A549 (cell line): ENCODE data around the gene LECT2. TPM values are rescaled to one million over a fixed set of nuclear protein-coding genes. Genes with fewer than 3 reads are reported as not detected.
A peak's percentile ranks its signal among the peaks of the same experiment; 100 is the strongest.

ENCODE experiments used
- ATAC-seq, 2 experiments: fragments of 200-7000 bp in 1 of 2; fragments of >200 bp in 1 of 2; cut with Nextera tagmentation in 1 of 2; cut with Tn5 transposase in 1 of 2; 3 replicates each; pipeline versions ENCODE4 v1.8.0 to v1.9.1; 2018 to 2020; ENCODE audit warnings: mild to moderate bottlenecking in 1 of 2, moderate library complexity in 1 of 2
- CTCF ChIA-PET: fragments of 300-600 bp; sonication (Branson Sonifier 250); formaldehyde crosslinking; extraction: SDS; loops from one replicate; lab custom pipeline; 2021; ENCODE audit warnings: antibody characterized with exemption, inconsistent platforms; lab: Yijun Ruan, JAX
- POLR2A ChIA-PET: fragments of 350-600 bp; formaldehyde crosslinking; extraction: SDS; loops from one replicate; lab custom pipeline; 2021; ENCODE audit warnings: antibody characterized with exemption, inconsistent platforms; lab: Yijun Ruan, JAX
- DNase-seq, 2 experiments: peaks; one replicate each; pipeline versions ENCODE4 v3.0.0 to v3.0.0-alpha.2; 2011 to 2016; ENCODE audit warnings: low read depth in 1 of 2, low spot score in 1 of 2
- FAIRE-seq: peaks from 2 replicates; lab custom pipeline; 2011; peaks lifted over from hg19 to GRCh38; lab: Jason Lieb, UNC
- H3K27ac ChIP-seq, 2 experiments: fragments of >200 bp; sonication (Bioruptor Twin); formaldehyde crosslinking; 3 replicates each; pipeline ENCODE4 v1.5.1; 2016 to 2017
- H3K4me1 ChIP-seq: fragments of >200 bp; sonication (Bioruptor Twin); formaldehyde crosslinking; 3 replicates; pipeline ENCODE4 v1.6.1; 2016
- H3K4me2 ChIP-seq: fragments of >200 bp; sonication (Bioruptor Twin); formaldehyde crosslinking; 3 replicates; pipeline ENCODE4 v1.6.1; 2016
- H3K4me3 ChIP-seq: fragments of >200 bp; sonication (Bioruptor Twin); formaldehyde crosslinking; 3 replicates; pipeline ENCODE4 v1.5.1; 2016
- H3K9me3 ChIP-seq: fragments of >200 bp; sonication (Bioruptor Twin); formaldehyde crosslinking; 3 replicates; pipeline ENCODE4 v1.6.1; 2016
- CBX8 ChIP-seq: fragments of 200-600 bp; sonication (generic); IDR thresholded peaks from 2 replicates; pipeline ENCODE4 v1.6.1; 2016
- CHD2 ChIP-seq: fragments of 150-350 bp; IDR thresholded peaks from 2 replicates; pipeline ENCODE4 v1.6.1; 2014; ENCODE audit warnings: low read length; ENCODE audit not compliant: partially characterized antibody
- CHD4 ChIP-seq: fragments of 200-600 bp; sonication (generic); IDR thresholded peaks from 2 replicates; pipeline ENCODE4 v1.6.1; 2016; ENCODE audit warnings: antibody characterized with exemption, mild to moderate bottlenecking, borderline replicate concordance
- EP300 ChIP-seq, 2 experiments: fragments of >200 bp; sonication (Bioruptor Twin); formaldehyde crosslinking; IDR thresholded peaks; 2 replicates in 1 of 2; 3 replicates in 1 of 2; pipeline ENCODE4 v1.6.1; 2016 to 2017
- FOSB ChIP-seq: fragments of 250-450 bp; sonication (Bioruptor Pico); IDR thresholded peaks from 2 replicates; pipeline ENCODE4 v1.5.0; 2020; ENCODE audit warnings: mild to moderate bottlenecking, moderate library complexity
- FOSL2 ChIP-seq, 2 experiments: fragments of 450-650 bp in 1 of 2; fragments of >200 bp in 1 of 2; sonication (Bioruptor Twin) in 1 of 2; formaldehyde crosslinking; IDR thresholded peaks; 2 replicates each; pipeline versions ENCODE4 v1.5.0 to v1.6.1; 2016 to 2020; ENCODE audit warnings: mild to moderate bottlenecking in 1 of 2, moderate library complexity in 1 of 2
- FOXS1 ChIP-seq: fragments of 250-450 bp; sonication (Bioruptor Pico); IDR thresholded peaks from 2 replicates; pipeline ENCODE4 v1.5.0; 2020; ENCODE audit warnings: mild to moderate bottlenecking, moderate library complexity
- GATA3 ChIP-seq: IDR thresholded peaks from 2 replicates; pipeline ENCODE4 v1.6.1; 2012; ENCODE audit warnings: borderline replicate concordance
- HDAC2 ChIP-seq: fragments of 200-600 bp; sonication (generic); IDR thresholded peaks from 2 replicates; pipeline ENCODE4 v1.6.1; 2016
- MYC ChIP-seq: IDR thresholded peaks from 2 replicates; pipeline ENCODE4 v1.6.1; 2012; ENCODE audit warnings: mild to moderate bottlenecking, inconsistent platforms, low read length, improper control_type of control experiment, borderline replicate concordance
- NPAS2 ChIP-seq: fragments of 250-450 bp; sonication (Bioruptor Pico); IDR thresholded peaks from 2 replicates; pipeline ENCODE4 v1.8.0; 2022; ENCODE audit warnings: mild to moderate bottlenecking, moderate library complexity, borderline replicate concordance
- NR3C1 ChIP-seq: fragments of >200 bp; sonication (Bioruptor Twin); formaldehyde crosslinking; IDR thresholded peaks from 3 replicates; pipeline ENCODE4 v1.6.1; 2017
- RAD21 ChIP-seq, 2 experiments: fragments of >200 bp in 1 of 2; sonication (Bioruptor Twin) in 1 of 2; formaldehyde crosslinking in 1 of 2; IDR thresholded peaks in 1 of 2; conservative IDR thresholded peaks in 1 of 2; 2 replicates in 1 of 2; 3 replicates in 1 of 2; pipeline ENCODE4 v1.6.1; 2012 to 2018; ENCODE audit warnings: inconsistent platforms in 1 of 2
- TP53 ChIP-seq: fragments of 250-450 bp; sonication (Bioruptor Pico); IDR thresholded peaks from 2 replicates; pipeline ENCODE4 v1.5.0; 2021; ENCODE audit warnings: mild to moderate bottlenecking, moderate library complexity
- WGBS: methylation state at CpG from one replicate; pipeline ENCODE4 v1.1.6; 2017; ENCODE audit errors: missing lambda C conversion rate; 5-methylcytosine and 5-hydroxymethylcytosine counted together
- polyA plus RNA-seq, 4 experiments: library from polyadenylated mRNA; depleted of rRNA in 3 of 4; stranded (reverse); fragments of >200 nt; fragmentation: RNase III in 1 of 4; extraction: RNeasy Plus Mini Kit Qiagen cat#74134 plus additional on column Dnase treatment in 1 of 4; gene quantifications; 2 replicates in 3 of 4; 3 replicates in 1 of 4; pipeline ENCODE4 v1.2.3, GENCODE V29; 2011 to 2017
- TF ChIP-seq, protein P1 (sequence below): fragments of 200-600 bp; sonication (generic); IDR thresholded peaks from 2 replicates; pipeline ENCODE4 v1.6.1; 2016; ENCODE audit warnings: antibody characterized with exemption, mild to moderate bottlenecking, moderate library complexity
- TF ChIP-seq, protein P2 (sequence below): fragments of 150-350 bp; IDR thresholded peaks from 2 replicates; pipeline ENCODE4 v1.6.1; 2014; ENCODE audit warnings: low read depth, mild to moderate bottlenecking, low read length
- TF ChIP-seq, protein P3 (sequence below): fragments of 450-650 bp; IDR thresholded peaks from 2 replicates; pipeline ENCODE4 v1.6.1; 2014; ENCODE audit warnings: antibody characterized with exemption
- TF ChIP-seq, protein P4 (sequence below): fragments of >200 bp; sonication (Bioruptor Twin); formaldehyde crosslinking; IDR thresholded peaks from 3 replicates; pipeline ENCODE4 v1.6.1; 2016
- TF ChIP-seq, protein P5 (sequence below): fragments of 250-450 bp; sonication (Bioruptor Pico); IDR thresholded peaks from 2 replicates; pipeline ENCODE4 v1.5.0; 2020; ENCODE audit warnings: low read depth, mild to moderate bottlenecking, moderate library complexity

The LECT2 gene
- polyA plus RNA-seq, 2 of the 4 experiments (the other 2 are of a cell fraction), result not detected

DNA sequence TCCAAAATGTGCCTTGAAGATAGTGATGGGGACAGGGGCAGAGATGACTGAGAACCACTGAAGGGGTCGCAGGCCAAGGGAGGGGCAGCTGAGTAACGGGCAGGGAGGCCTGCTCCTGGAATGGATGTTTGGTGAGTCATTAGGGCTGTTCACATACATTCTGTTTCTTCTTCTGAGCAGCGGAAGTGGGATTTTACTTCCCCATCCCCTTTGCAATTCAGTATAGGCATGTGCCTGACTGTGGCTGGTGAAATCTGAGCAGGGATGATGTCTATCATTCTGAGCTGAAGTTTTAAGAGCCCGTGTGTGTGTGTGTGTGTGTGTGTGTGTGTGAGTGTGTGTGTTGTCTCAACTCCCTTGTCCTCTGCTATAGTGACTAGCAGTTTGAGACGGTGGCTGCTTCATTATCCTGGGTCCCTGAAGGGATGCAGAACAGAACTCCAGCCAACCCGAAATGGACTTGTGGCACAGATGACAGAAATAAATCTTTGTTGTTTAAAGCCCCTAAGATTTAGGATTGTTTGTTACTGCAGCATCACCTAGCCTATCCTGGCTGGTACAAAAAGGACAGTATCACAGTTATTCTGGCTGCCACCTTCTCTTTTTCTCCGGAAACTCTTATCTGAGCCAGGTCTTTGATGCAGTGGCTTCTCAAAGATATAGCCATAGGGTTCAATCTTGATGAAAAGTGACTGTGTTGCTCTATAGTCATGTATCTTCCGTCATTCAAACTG, 44.8 kb upstream of the LECT2 start:
- DNase-seq, result peak in 1 of 2 experiments; percentile 55
- FAIRE-seq, result no peak
- TF ChIP-seq, protein P1, sequence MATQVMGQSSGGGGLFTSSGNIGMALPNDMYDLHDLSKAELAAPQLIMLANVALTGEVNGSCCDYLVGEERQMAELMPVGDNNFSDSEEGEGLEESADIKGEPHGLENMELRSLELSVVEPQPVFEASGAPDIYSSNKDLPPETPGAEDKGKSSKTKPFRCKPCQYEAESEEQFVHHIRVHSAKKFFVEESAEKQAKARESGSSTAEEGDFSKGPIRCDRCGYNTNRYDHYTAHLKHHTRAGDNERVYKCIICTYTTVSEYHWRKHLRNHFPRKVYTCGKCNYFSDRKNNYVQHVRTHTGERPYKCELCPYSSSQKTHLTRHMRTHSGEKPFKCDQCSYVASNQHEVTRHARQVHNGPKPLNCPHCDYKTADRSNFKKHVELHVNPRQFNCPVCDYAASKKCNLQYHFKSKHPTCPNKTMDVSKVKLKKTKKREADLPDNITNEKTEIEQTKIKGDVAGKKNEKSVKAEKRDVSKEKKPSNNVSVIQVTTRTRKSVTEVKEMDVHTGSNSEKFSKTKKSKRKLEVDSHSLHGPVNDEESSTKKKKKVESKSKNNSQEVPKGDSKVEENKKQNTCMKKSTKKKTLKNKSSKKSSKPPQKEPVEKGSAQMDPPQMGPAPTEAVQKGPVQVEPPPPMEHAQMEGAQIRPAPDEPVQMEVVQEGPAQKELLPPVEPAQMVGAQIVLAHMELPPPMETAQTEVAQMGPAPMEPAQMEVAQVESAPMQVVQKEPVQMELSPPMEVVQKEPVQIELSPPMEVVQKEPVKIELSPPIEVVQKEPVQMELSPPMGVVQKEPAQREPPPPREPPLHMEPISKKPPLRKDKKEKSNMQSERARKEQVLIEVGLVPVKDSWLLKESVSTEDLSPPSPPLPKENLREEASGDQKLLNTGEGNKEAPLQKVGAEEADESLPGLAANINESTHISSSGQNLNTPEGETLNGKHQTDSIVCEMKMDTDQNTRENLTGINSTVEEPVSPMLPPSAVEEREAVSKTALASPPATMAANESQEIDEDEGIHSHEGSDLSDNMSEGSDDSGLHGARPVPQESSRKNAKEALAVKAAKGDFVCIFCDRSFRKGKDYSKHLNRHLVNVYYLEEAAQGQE, result no peak
- TF ChIP-seq HDAC2 (no peak), FOSB (CRISPR knock-in tag) (no peak), FOSL2 (IDR thresholded peaks at IDR 0.05) (no peak), FOSL2 (CRISPR knock-in tag; IDR thresholded peaks at IDR 0.05) (peak; percentile 33; the same call in 1 of the 2 replicates)
- Histone ChIP-seq H3K4me3 (no peak overlapping the region), H3K4me1 (peaks cover 39% of the 10 kb centered on the region), H3K27ac (peak overlapping the region; percentile 53 to 85), H3K4me2 (peak overlapping the region; percentile 16), H3K9me3 (no peaks in the 10 kb centered on the region)
- CTCF ChIA-PET, result interaction anchor here (1.1 to 2.8 kb wide), 2 partner anchors 12 to 22 kb away, joined by 3 to 11 read pairs; no protein-coding TSS in a partner anchor
- 63% methylated on average over 8 of the region's 8 CpGs for WGBS
- ATAC-seq, result peak; percentile 33 to 65; a peak in 3 of 6 replicates
- POLR2A ChIA-PET, result no interaction called here

DNA sequence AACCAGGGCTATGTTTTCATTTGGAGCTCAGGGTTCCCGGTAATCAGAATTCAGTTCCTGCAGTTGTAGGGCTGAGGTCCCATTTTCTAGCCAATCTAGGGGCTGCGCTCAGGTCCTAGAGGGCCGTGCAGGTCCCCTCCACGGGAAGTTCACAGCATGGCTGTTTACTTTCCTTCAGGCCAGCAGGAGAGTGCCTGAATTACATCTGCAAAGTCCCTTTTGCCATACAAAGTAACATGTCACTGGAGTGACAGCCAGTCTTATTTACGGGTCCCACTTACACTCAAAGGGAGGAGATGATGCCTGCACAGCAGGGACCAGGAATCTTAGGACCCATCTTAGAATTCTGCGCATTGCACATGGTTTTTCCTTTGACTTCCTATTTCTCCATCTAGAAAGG, 44.1 kb upstream of the LECT2 start:
- POLR2A ChIA-PET, result no interaction called here
- 85% methylated on average over 6 of the region's 6 CpGs for WGBS
- Histone ChIP-seq H3K27ac (peak overlapping the region; percentile 53 to 85), H3K4me2 (peak overlapping the region; percentile 16; the same call in 2 of the 3 replicates), H3K4me1 (peaks cover 40% of the 10 kb centered on the region)
- FAIRE-seq (no peak), DNase-seq (no peak), ATAC-seq (no peak; a peak in 3 of 6 replicates)
- TF ChIP-seq FOSL2 (IDR thresholded peaks at IDR 0.05), result no peak
- TF ChIP-seq FOSL2 (CRISPR knock-in tag; IDR thresholded peaks at IDR 0.05), result no peak
- TF ChIP-seq, all 56 proteins: peak for 0
- CTCF ChIA-PET, result interaction anchor here (1.1 to 1.5 kb wide), 2 partner anchors 12 to 18 kb away, joined by 3 to 4 read pairs; no protein-coding TSS in a partner anchor
- H3K9me3 ChIP-seq, result no peaks in the 10 kb centered on the region
- no peak overlapping the region for H3K4me3 ChIP-seq

DNA sequence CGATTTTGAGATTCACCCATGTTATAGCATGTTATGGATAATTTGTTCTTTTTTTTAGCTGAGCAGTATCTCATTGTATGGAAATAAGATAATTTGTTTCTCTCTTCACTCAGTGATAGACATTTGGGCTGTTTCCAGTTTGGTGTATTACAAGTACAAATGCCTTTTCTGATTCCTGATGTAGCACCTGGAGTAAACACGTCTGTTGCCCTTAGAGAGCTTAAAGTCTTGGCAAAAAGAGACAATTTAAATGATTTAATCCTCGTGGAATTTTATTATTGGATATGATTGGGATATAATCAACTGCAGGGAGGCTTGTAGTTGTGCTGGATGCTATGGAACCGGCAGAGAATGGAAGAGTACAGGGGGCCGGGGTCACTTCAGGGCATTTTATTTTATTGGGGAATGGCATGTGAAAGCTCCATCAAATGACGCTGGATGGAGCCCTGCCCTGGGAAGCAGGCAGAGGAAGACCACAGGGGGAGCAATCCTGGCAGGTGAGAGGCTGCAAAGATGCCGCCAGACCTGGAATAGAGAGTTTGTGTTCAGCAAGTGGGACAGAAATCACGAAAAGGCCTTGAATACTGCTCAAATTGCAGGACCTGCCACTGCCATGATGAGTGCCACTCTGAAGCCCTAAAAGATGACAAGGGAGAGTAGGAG, 43.0 kb upstream of the LECT2 start:
- Histone ChIP-seq H3K4me1 (peaks cover 51% of the 10 kb centered on the region), H3K4me2 (no peak overlapping the region), H3K9me3 (no peaks in the 10 kb centered on the region), H3K27ac (peak overlapping the region; percentile 85 to 92; a peak in 4 of 6 replicates), H3K4me3 (no peak overlapping the region)
- TF ChIP-seq CHD4, result no peak
- TF ChIP-seq, protein P2, sequence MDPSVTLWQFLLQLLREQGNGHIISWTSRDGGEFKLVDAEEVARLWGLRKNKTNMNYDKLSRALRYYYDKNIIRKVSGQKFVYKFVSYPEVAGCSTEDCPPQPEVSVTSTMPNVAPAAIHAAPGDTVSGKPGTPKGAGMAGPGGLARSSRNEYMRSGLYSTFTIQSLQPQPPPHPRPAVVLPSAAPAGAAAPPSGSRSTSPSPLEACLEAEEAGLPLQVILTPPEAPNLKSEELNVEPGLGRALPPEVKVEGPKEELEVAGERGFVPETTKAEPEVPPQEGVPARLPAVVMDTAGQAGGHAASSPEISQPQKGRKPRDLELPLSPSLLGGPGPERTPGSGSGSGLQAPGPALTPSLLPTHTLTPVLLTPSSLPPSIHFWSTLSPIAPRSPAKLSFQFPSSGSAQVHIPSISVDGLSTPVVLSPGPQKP, result no peak
- TF ChIP-seq, protein P3, sequence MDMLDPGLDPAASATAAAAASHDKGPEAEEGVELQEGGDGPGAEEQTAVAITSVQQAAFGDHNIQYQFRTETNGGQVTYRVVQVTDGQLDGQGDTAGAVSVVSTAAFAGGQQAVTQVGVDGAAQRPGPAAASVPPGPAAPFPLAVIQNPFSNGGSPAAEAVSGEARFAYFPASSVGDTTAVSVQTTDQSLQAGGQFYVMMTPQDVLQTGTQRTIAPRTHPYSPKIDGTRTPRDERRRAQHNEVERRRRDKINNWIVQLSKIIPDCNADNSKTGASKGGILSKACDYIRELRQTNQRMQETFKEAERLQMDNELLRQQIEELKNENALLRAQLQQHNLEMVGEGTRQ, result no peak
- TF ChIP-seq HDAC2, result no peak
- no peak for TF ChIP-seq EP300 (IDR thresholded peaks at IDR 0.05)
- TF ChIP-seq GATA3, result no peak
- TF ChIP-seq, protein P4, sequence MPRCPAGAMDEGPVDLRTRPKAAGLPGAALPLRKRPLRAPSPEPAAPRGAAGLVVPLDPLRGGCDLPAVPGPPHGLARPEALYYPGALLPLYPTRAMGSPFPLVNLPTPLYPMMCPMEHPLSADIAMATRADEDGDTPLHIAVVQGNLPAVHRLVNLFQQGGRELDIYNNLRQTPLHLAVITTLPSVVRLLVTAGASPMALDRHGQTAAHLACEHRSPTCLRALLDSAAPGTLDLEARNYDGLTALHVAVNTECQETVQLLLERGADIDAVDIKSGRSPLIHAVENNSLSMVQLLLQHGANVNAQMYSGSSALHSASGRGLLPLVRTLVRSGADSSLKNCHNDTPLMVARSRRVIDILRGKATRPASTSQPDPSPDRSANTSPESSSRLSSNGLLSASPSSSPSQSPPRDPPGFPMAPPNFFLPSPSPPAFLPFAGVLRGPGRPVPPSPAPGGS, result no peak
- no peak for TF ChIP-seq NPAS2 (CRISPR knock-in tag)
- no peak for TF ChIP-seq MYC
- TF ChIP-seq CBX8, result no peak
- no peak for TF ChIP-seq FOXS1
- no peak for TF ChIP-seq RAD21 (conservative IDR thresholded peaks at IDR 0.05 in 1 of 2, IDR thresholded peaks at IDR 0.05 in 1 of 2)
- TF ChIP-seq CHD2, result no peak
- TF ChIP-seq NR3C1, result no peak
- TF ChIP-seq TP53, result no peak
- TF ChIP-seq, protein P5, sequence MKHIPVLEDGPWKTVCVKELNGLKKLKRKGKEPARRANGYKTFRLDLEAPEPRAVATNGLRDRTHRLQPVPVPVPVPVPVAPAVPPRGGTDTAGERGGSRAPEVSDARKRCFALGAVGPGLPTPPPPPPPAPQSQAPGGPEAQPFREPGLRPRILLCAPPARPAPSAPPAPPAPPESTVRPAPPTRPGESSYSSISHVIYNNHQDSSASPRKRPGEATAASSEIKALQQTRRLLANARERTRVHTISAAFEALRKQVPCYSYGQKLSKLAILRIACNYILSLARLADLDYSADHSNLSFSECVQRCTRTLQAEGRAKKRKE (CRISPR knock-in tag), result no peak
- no peak for ATAC-seq
- ChIA-PET POLR2A (interaction anchor here (1.6 to 1.9 kb wide), 2 partner anchors 8 to 31 kb away, joined by 3 to 5 read pairs; partner anchors contain the start of gene TGFBI), CTCF (interaction anchor here (1.0 to 2.8 kb wide), 5 partner anchors 8 to 60 kb away, joined by 4 to 14 read pairs (median 5); no protein-coding TSS in a partner anchor)
- DNase-seq, result no peak
- WGBS, result 87% methylated on average over 8 of the region's 8 CpGs
- FAIRE-seq, result peak; percentile 72
